ENCODE results near the gene OR2AT4.
"Not testable (repeated sequence)": the region's sequence is repeated elsewhere in the genome, so short reads cannot be mapped to it uniquely, and the experiment has no call there.

OR2AT4 gene

GRCh38 chr11:75103380-75104026, 6.8 kb upstream of the OR2AT4 start:
- DNase-seq (ENCODE audit: low read depth), result no peak
- no peak for TF ChIP-seq CTCF (conservative IDR thresholded peaks at IDR 0.05; ENCODE audit: low read depth, low read length)
- no peak overlapping the region for H3K4me3 ChIP-seq (ENCODE audit: low read length)

GRCh38 chr11:75101424-75102128, 4.9 kb upstream of the OR2AT4 start:
- no peak for TF ChIP-seq CTCF (conservative IDR thresholded peaks at IDR 0.05; ENCODE audit: low read depth, low read length)
- no peak overlapping the region for H3K4me3 ChIP-seq (ENCODE audit: low read length)
- no peak for DNase-seq (ENCODE audit: low read depth)

GRCh38 chr11:75100314-75100713, 3.6 kb upstream of the OR2AT4 start:
- DNase-seq (ENCODE audit: low read depth), result no peak
- no peak for TF ChIP-seq CTCF (conservative IDR thresholded peaks at IDR 0.05; ENCODE audit: low read depth, low read length)
- H3K4me3 ChIP-seq (ENCODE audit: low read length), result no peak overlapping the region

GRCh38 chr11:75099635-75100034, 3.0 kb upstream of the OR2AT4 start:
- no peak overlapping the region for H3K4me3 ChIP-seq (ENCODE audit: low read length)
- no peak for DNase-seq (ENCODE audit: low read depth)
- no peak for TF ChIP-seq CTCF (conservative IDR thresholded peaks at IDR 0.05; ENCODE audit: low read depth, low read length)

- not testable (repeated sequence) for DNase-seq (ENCODE audit: low read depth); H3K4me3 ChIP-seq (ENCODE audit: low read length)
These were observed 2.3 kb upstream of the OR2AT4 start for GRCh38 chr11:75098835-75099439.

GRCh38 chr11:75098181-75098580, 1.5 kb upstream of the OR2AT4 start:
- not testable (repeated sequence) for H3K4me3 ChIP-seq (ENCODE audit: low read length); DNase-seq (ENCODE audit: low read depth)

- no peak for TF ChIP-seq CTCF (conservative IDR thresholded peaks at IDR 0.05; ENCODE audit: low read depth, low read length)
- H3K4me3 ChIP-seq (ENCODE audit: low read length), result no peak overlapping the region
- no peak for DNase-seq (ENCODE audit: low read depth)
These were observed 489 bp upstream of the OR2AT4 start for GRCh38 chr11:75097173-75097557.

- DNase-seq (ENCODE audit: low read depth); H3K4me3 ChIP-seq (ENCODE audit: low read length): not testable (repeated sequence)
These were observed 2.3 kb downstream of the OR2AT4 start for GRCh38 chr11:75094382-75094781.
